GM12878 (cell line): ENCODE measurements around the gene CD1D. TPM values are rescaled to one million over a fixed set of nuclear protein-coding genes. Genes with fewer than 3 reads are reported as not detected.

ENCODE experiments used
- ATAC-seq: fragments of 200-7000 bp; cut with Tn5 transposase; 3 replicates; pipeline ENCODE4 v1.9.1; 2020; ENCODE audit warnings: mild to moderate bottlenecking, moderate library complexity
- BruUV-seq: library from RNA; stranded (reverse); fragments of 400-500 nt; replicated peaks from 2 replicates; lab custom pipeline; 2021; lab: Mats Ljungman, UMichigan
- CTCF ChIA-PET: fragments of 300-600 bp; sonication (Branson Sonifier 250); formaldehyde crosslinking; extraction: SDS; loops from one replicate; lab custom pipeline; 2021; ENCODE audit warnings: inconsistent platforms; lab: Yijun Ruan, JAX
- POLR2A ChIA-PET: fragments of 350-600 bp; formaldehyde crosslinking; extraction: SDS; loops from one replicate; lab custom pipeline; 2021; ENCODE audit warnings: inconsistent platforms; lab: Charles Lee
- RAD21 ChIA-PET: fragments of 300-600 bp; sonication (Branson Sonifier 250); formaldehyde crosslinking; loops from one replicate; lab custom pipeline; 2023; ENCODE audit warnings: antibody characterized with exemption; ENCODE audit not compliant: unreplicated experiment; lab: Charles Lee
- SMC1A ChIA-PET: fragments of 300-600 bp; sonication (Branson Sonifier 250); formaldehyde crosslinking; loops from one replicate; lab custom pipeline; 2023; ENCODE audit not compliant: unreplicated experiment, uncharacterized antibody; lab: Charles Lee
- DNase-seq: peaks from one replicate; pipeline ENCODE4 v3.0.0-alpha.2; 2011; ENCODE audit warnings: low read depth, low spot score
- FAIRE-seq: peaks from 3 replicates; lab custom pipeline; 2011; peaks lifted over from hg19 to GRCh38; lab: Jason Lieb, UNC
- H2AFZ ChIP-seq: 2 replicates; pipeline ENCODE4 v1.6.0; 2011; ENCODE audit warnings: low read depth, low read length, control low read depth; ENCODE audit not compliant: control insufficient read depth
- H3K27ac ChIP-seq: 2 replicates; pipeline ENCODE4 v1.5.1; 2011; ENCODE audit warnings: control low read depth; ENCODE audit not compliant: control insufficient read depth, insufficient read depth
- H3K27me3 ChIP-seq, 2 experiments: replicated peaks in 1 of 2; 2 replicates each; pipeline versions ENCODE4 v1.6.0 to v1.6.1; 2011; ENCODE audit warnings: low read length in 1 of 2; ENCODE audit not compliant: control insufficient read depth in 2 of 2, insufficient read depth in 2 of 2
- H3K36me3 ChIP-seq, 2 experiments: 2 replicates each; pipeline ENCODE4 v1.5.1; 2011; ENCODE audit warnings: low read length in 1 of 2; ENCODE audit not compliant: control insufficient read depth in 2 of 2, insufficient read depth in 2 of 2
- H3K4me1 ChIP-seq: 2 replicates; pipeline ENCODE4 v1.6.1; 2011; ENCODE audit warnings: mild to moderate bottlenecking, low read length, moderate library complexity, mixed read lengths; ENCODE audit not compliant: control insufficient read depth, insufficient read depth
- H3K4me2 ChIP-seq: 2 replicates; pipeline ENCODE4 v1.6.0; 2011; ENCODE audit warnings: control low read depth; ENCODE audit not compliant: control insufficient read depth, insufficient read depth
- H3K4me3 ChIP-seq: fragments of 200-600 bp; sonication (generic); 2 replicates; pipeline ENCODE4 v1.5.1; 2016
- H3K79me2 ChIP-seq: 2 replicates; pipeline ENCODE4 v1.6.0; 2011; ENCODE audit warnings: low read length; ENCODE audit not compliant: control insufficient read depth, insufficient read depth
- H3K9ac ChIP-seq: 2 replicates; pipeline ENCODE4 v1.8.0; 2011; ENCODE audit warnings: low read length, control low read depth, mixed read lengths; ENCODE audit not compliant: control insufficient read depth, insufficient read depth
- H3K9me3 ChIP-seq: replicated peaks from 3 replicates; pipeline ENCODE4 v1.5.1; 2011; ENCODE audit warnings: mild to moderate bottlenecking, low read length; ENCODE audit not compliant: control insufficient read depth, insufficient read depth
- H4K20me1 ChIP-seq: 2 replicates; pipeline ENCODE4 v1.6.0; 2011; ENCODE audit not compliant: control insufficient read depth, insufficient read depth
- BACH1 ChIP-seq: fragments of 450-650 bp; IDR thresholded peaks from 2 replicates; pipeline ENCODE4 v1.6.1; 2017; ENCODE audit warnings: mild to moderate bottlenecking, borderline replicate concordance
- BRCA1 ChIP-seq: IDR thresholded peaks from 2 replicates; pipeline ENCODE4 v1.6.1; 2011; ENCODE audit warnings: low read depth, low read length, improper control_type of control experiment
- CBFB ChIP-seq: IDR thresholded peaks from 2 replicates; pipeline ENCODE4 v1.6.1; 2016; ENCODE audit warnings: antibody characterized with exemption, low read depth
- CBX3 ChIP-seq: fragments of 200-600 bp; sonication (generic); IDR thresholded peaks from 2 replicates; pipeline ENCODE4 v1.6.1; 2016; ENCODE audit warnings: low read depth, borderline replicate concordance
- JUNB ChIP-seq: IDR thresholded peaks from 2 replicates; pipeline ENCODE4 v1.6.1; 2016; ENCODE audit warnings: antibody characterized with exemption, mild to moderate bottlenecking
- LARP7 ChIP-seq: fragments of 450-650 bp; IDR thresholded peaks from 2 replicates; pipeline ENCODE4 v1.6.1; 2017; ENCODE audit warnings: mild to moderate bottlenecking
- MTA3 ChIP-seq: IDR thresholded peaks from 2 replicates; pipeline ENCODE4 v1.6.1; 2012; ENCODE audit warnings: low read length, inconsistent platforms, borderline replicate concordance
- POLR2A ChIP-seq: IDR thresholded peaks from 2 replicates; pipeline ENCODE4 v1.6.1; 2011; ENCODE audit warnings: low read depth, mild to moderate bottlenecking, low read length
- SIN3A ChIP-seq: IDR thresholded peaks from 2 replicates; pipeline ENCODE4 v1.6.1; 2012; ENCODE audit warnings: low read depth, low read length, improper control_type of control experiment
- SMARCA5 ChIP-seq: fragments of 450-650 bp; IDR thresholded peaks from 2 replicates; pipeline ENCODE4 v1.6.1; 2017; ENCODE audit warnings: mild to moderate bottlenecking
- TCF3 ChIP-seq: IDR thresholded peaks from 2 replicates; pipeline ENCODE4 v1.6.1; 2012; ENCODE audit warnings: low read depth, mild to moderate bottlenecking, low read length, borderline replicate concordance; ENCODE audit not compliant: insufficient read depth
- YBX1 ChIP-seq: fragments of 450-650 bp; IDR thresholded peaks from 2 replicates; pipeline ENCODE4 v1.6.1; 2016; ENCODE audit warnings: antibody characterized with exemption
- in situ Hi-C: fragments of 300-500 bp; cut with MboI; formaldehyde crosslinking; loops from 9 replicates; pipeline ENCODE4 v1.14.3; 2018; ENCODE audit warnings: mixed read lengths
- intact Hi-C: fragments of 100-400 bp; cut with micrococcal nuclease; formaldehyde crosslinking; loops from one replicate; pipeline ENCODE4 v1.14.2; 2022; ENCODE audit not compliant: unreplicated experiment
- polyA plus RNA-seq, 11 experiments: library from polyadenylated mRNA; depleted of rRNA in 4 of 11; unstranded in 6 of 11; stranded (reverse) in 5 of 11; fragments of >200 nt; fragmentation: Nextera tagmentation in 4 of 11; fragmentation: Illumina TruSeq in 1 of 11; extraction: Ambion mirVana in 4 of 11; extraction: Trizol in 1 of 11; gene quantifications; 1 replicate in 1 of 11; 2 replicates in 10 of 11; pipeline versions ENCODE4 v1.2.1 to v1.2.3, GENCODE V29; 2011 to 2016; ENCODE audit warnings: inconsistent platforms in 2 of 11, missing spikeins in 2 of 11, low read depth in 1 of 11
- total RNA-seq, 4 experiments: library from RNA; depleted of rRNA in 3 of 4; stranded (reverse); fragments of >200 nt in 3 of 4; fragmentation: Illumina TruSeq in 1 of 4; extraction: Trizol in 1 of 4; gene quantifications; 2 replicates each; pipeline versions ENCODE4 v1.2.1 to v1.2.3, GENCODE V29; 2013 to 2021
- TF ChIP-seq, protein P1 (sequence below): fragments of 150-350 bp; IDR thresholded peaks from 2 replicates; pipeline ENCODE4 v1.6.1; 2016; ENCODE audit warnings: low read depth, low read length

CD1D gene
- total and polyA plus RNA-seq, 10 of the 15 experiments (the other 5 are each of a cell fraction or from before 2014, with no cell fraction given): 0.21 to 1.4 (median 0.73) TPM; not detected in 2

- H3K4me3 ChIP-seq: no peak overlapping the region
- H3K9me3 ChIP-seq: peaks cover 1% of the 10 kb centered on the region; the same call in 1 of the 3 replicates
- FAIRE-seq: no peak
- no peaks in the 10 kb centered on the region for H4K20me1 ChIP-seq
- TF ChIP-seq SIN3A (no peak), POLR2A (no peak), BRCA1 (no peak), LARP7 (no peak), BACH1 (no peak), SMARCA5 (no peak), CBFB (no peak), JUNB (no peak), CBX3 (no peak), TCF3 (no peak), YBX1 (no peak), MTA3 (no peak)
- TF ChIP-seq, protein P1, sequence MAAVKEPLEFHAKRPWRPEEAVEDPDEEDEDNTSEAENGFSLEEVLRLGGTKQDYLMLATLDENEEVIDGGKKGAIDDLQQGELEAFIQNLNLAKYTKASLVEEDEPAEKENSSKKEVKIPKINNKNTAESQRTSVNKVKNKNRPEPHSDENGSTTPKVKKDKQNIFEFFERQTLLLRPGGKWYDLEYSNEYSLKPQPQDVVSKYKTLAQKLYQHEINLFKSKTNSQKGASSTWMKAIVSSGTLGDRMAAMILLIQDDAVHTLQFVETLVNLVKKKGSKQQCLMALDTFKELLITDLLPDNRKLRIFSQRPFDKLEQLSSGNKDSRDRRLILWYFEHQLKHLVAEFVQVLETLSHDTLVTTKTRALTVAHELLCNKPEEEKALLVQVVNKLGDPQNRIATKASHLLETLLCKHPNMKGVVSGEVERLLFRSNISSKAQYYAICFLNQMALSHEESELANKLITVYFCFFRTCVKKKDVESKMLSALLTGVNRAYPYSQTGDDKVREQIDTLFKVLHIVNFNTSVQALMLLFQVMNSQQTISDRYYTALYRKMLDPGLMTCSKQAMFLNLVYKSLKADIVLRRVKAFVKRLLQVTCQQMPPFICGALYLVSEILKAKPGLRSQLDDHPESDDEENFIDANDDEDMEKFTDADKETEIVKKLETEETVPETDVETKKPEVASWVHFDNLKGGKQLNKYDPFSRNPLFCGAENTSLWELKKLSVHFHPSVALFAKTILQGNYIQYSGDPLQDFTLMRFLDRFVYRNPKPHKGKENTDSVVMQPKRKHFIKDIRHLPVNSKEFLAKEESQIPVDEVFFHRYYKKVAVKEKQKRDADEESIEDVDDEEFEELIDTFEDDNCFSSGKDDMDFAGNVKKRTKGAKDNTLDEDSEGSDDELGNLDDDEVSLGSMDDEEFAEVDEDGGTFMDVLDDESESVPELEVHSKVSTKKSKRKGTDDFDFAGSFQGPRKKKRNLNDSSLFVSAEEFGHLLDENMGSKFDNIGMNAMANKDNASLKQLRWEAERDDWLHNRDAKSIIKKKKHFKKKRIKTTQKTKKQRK: no peak
- H3K27me3 ChIP-seq: peaks cover 0 to 3% of the 10 kb centered on the region in 2 experiments; a peak in 1 of 4 replicates
- no peaks in the 10 kb centered on the region for H3K36me3 ChIP-seq
- no peak overlapping the region for H2AFZ ChIP-seq
- no peaks in the 10 kb centered on the region for H3K79me2 ChIP-seq
- no peaks in the 10 kb centered on the region for H3K4me1 ChIP-seq
- H3K27ac ChIP-seq: no peak overlapping the region
- CTCF ChIA-PET: interaction anchor here (0.7 kb wide), 1 partner anchor 327 kb away, joined by 4 read pairs; no protein-coding TSS in a partner anchor
- H3K9ac ChIP-seq: no peak overlapping the region
- H3K4me2 ChIP-seq: no peak overlapping the region
- DNase-seq: no peak
- intact Hi-C loops: no loop called here
- ATAC-seq: no peak
- POLR2A ChIA-PET: no interaction called here
- in situ Hi-C loops: no loop called here
- RAD21 ChIA-PET: interaction anchor here (0.7 kb wide), 1 partner anchor 161 kb away, joined by 3 read pairs; no protein-coding TSS in a partner anchor
- SMC1A ChIA-PET: no interaction called here
- BruUV-seq: no TSS peak
Measured at GRCh38 chr1:158169105-158169504, 11.6 kb upstream of the CD1D start.
